ENCODE measurements around the gene SLK. TPM values are rescaled to one million over a fixed set of nuclear protein-coding genes. Genes with fewer than 3 reads are reported as not detected.

The SLK gene
- total and polyA plus RNA-seq, 10 of the 15 experiments (the other 5 are each of a cell fraction or from before 2014, with no cell fraction given) = 2.5 to 24.2 (median 11.1) TPM

DNA sequence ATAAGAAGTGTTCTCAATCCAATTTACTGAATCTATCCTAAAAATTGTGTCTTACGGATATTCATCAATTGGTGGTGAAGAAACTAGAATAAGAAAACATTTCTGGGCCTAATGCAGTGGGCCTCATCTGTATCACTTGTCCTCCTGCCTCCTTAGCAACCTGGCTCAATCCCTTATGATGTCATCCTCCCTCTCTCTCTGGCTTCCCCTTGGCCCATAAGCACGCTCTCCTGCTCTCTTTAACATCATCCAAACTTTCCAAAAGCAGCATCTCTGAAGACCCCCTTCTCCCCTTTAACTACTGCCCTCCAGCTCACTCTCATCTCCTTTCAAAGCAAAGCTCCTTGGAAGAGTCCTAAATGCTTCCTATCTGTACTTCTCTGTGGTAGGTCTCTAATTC, 44.3 kb upstream of the SLK start:
- DNase-seq (ENCODE audit: low read depth, low spot score) (no peak), FAIRE-seq (no peak), ATAC-seq (no peak)
- peaks cover 2% of the 10 kb centered on the region for H3K79me2 ChIP-seq (ENCODE audit: control insufficient read depth, insufficient read depth, low read length)
- no peak overlapping the region for H3K4me2 ChIP-seq (ENCODE audit: control insufficient read depth, insufficient read depth)
- WGBS (ENCODE audit: insufficient coverage, insufficient replicate concordance, low lambda C conversion rate, missing lambda C conversion rate) = 79% methylated on average over 2 of the region's 2 CpGs
- H3K4me3 ChIP-seq = no peak overlapping the region
- TF ChIP-seq ZNF207 (IDR thresholded peaks at IDR 0.05; ENCODE audit: borderline replicate concordance) = no peak
- TF ChIP-seq, protein P1, sequence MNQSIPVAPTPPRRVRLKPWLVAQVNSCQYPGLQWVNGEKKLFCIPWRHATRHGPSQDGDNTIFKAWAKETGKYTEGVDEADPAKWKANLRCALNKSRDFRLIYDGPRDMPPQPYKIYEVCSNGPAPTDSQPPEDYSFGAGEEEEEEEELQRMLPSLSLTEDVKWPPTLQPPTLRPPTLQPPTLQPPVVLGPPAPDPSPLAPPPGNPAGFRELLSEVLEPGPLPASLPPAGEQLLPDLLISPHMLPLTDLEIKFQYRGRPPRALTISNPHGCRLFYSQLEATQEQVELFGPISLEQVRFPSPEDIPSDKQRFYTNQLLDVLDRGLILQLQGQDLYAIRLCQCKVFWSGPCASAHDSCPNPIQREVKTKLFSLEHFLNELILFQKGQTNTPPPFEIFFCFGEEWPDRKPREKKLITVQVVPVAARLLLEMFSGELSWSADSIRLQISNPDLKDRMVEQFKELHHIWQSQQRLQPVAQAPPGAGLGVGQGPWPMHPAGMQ (IDR thresholded peaks at IDR 0.05; ENCODE audit: borderline replicate concordance) = no peak
- TF ChIP-seq MXI1 (IDR thresholded peaks at IDR 0.05; ENCODE audit: low read depth, low read length) = no peak
- no peak for TF ChIP-seq TCF7 (IDR thresholded peaks at IDR 0.05; ENCODE audit: borderline replicate concordance)
- TF ChIP-seq SREBF2 (IDR thresholded peaks at IDR 0.05; ENCODE audit: low read length) = no peak
- TF ChIP-seq ZNF622 (IDR thresholded peaks at IDR 0.05) = no peak
- no peak for TF ChIP-seq ZNF24 (IDR thresholded peaks at IDR 0.05)
- TF ChIP-seq, protein P2, sequence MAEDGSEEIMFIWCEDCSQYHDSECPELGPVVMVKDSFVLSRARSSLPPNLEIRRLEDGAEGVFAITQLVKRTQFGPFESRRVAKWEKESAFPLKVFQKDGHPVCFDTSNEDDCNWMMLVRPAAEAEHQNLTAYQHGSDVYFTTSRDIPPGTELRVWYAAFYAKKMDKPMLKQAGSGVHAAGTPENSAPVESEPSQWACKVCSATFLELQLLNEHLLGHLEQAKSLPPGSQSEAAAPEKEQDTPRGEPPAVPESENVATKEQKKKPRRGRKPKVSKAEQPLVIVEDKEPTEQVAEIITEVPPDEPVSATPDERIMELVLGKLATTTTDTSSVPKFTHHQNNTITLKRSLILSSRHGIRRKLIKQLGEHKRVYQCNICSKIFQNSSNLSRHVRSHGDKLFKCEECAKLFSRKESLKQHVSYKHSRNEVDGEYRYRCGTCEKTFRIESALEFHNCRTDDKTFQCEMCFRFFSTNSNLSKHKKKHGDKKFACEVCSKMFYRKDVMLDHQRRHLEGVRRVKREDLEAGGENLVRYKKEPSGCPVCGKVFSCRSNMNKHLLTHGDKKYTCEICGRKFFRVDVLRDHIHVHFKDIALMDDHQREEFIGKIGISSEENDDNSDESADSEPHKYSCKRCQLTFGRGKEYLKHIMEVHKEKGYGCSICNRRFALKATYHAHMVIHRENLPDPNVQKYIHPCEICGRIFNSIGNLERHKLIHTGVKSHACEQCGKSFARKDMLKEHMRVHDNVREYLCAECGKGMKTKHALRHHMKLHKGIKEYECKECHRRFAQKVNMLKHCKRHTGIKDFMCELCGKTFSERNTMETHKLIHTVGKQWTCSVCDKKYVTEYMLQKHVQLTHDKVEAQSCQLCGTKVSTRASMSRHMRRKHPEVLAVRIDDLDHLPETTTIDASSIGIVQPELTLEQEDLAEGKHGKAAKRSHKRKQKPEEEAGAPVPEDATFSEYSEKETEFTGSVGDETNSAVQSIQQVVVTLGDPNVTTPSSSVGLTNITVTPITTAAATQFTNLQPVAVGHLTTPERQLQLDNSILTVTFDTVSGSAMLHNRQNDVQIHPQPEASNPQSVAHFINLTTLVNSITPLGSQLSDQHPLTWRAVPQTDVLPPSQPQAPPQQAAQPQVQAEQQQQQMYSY (CRISPR knock-in tag; IDR thresholded peaks at IDR 0.05) = no peak
- TF ChIP-seq EZH2 (IDR thresholded peaks at IDR 0.05; ENCODE audit: borderline replicate concordance, control insufficient read depth, low read depth, low read length) = no peak
- TF ChIP-seq MYB (IDR thresholded peaks at IDR 0.05; ENCODE audit: borderline replicate concordance, low read depth, low read length) = no peak
- no peak for TF ChIP-seq BACH1 (IDR thresholded peaks at IDR 0.05; ENCODE audit: borderline replicate concordance)
- TF ChIP-seq NR2C1 (IDR thresholded peaks at IDR 0.05) = no peak
- TF ChIP-seq NFYB (IDR thresholded peaks at IDR 0.05; ENCODE audit: insufficient read depth, low read depth, low read length) = no peak
- no TSS peak for BruUV-seq (replicated peaks)
- SMC1A ChIA-PET (ENCODE audit: uncharacterized antibody, unreplicated experiment) = interaction anchor here (0.9 to 1.4 kb wide), 3 partner anchors 13 to 37 kb away, joined by 3 to 4 read pairs (median 3); no protein-coding TSS in a partner anchor
- POLR2A ChIA-PET = interaction anchor here (1.1 kb wide), 1 partner anchor 198 kb away, joined by 3 read pairs; no protein-coding TSS in a partner anchor
- H3K36me3 ChIP-seq (ENCODE audit: control insufficient read depth in 2 of 2, insufficient read depth in 2 of 2, low read length in 1 of 2) = no peaks in the 10 kb centered on the region
- H3K9me3 ChIP-seq (replicated peaks; ENCODE audit: control insufficient read depth, insufficient read depth, low read length) = no peaks in the 10 kb centered on the region
- intact Hi-C loops (cut with micrococcal nuclease; ENCODE audit: unreplicated experiment) = no loop called here
- no peak overlapping the region for H2AFZ ChIP-seq (ENCODE audit: control insufficient read depth, low read depth, low read length)
- H4K20me1 ChIP-seq (ENCODE audit: control insufficient read depth, insufficient read depth) = no peaks in the 10 kb centered on the region
- in situ Hi-C loops (cut with MboI) = no loop called here
- peaks cover 7% of the 10 kb centered on the region for H3K4me1 ChIP-seq (ENCODE audit: control insufficient read depth, insufficient read depth, low read length)
- RAD21 ChIA-PET (ENCODE audit: unreplicated experiment) = no interaction called here
- CTCF ChIA-PET = no interaction called here
- no peak overlapping the region for H3K27ac ChIP-seq (ENCODE audit: control insufficient read depth, insufficient read depth)
- H3K9ac ChIP-seq (ENCODE audit: control insufficient read depth, insufficient read depth, low read length) = no peak overlapping the region
- H3K27me3 ChIP-seq (replicated peaks in 1 of 2; ENCODE audit: control insufficient read depth in 2 of 2, insufficient read depth in 2 of 2, low read length in 1 of 2) = no peaks in the 10 kb centered on the region

Measured in GM12878 (cell line).